Measurements from ENCODE around the gene TNPO3. TPM values are rescaled to one million over a fixed set of nuclear protein-coding genes. Genes with fewer than 3 reads are reported as not detected.
A peak's percentile ranks its signal among the peaks of the same experiment; 100 is the strongest.

TNPO3 gene
- total RNA-seq: 74.5 and 103 TPM in 2 replicates

DNA sequence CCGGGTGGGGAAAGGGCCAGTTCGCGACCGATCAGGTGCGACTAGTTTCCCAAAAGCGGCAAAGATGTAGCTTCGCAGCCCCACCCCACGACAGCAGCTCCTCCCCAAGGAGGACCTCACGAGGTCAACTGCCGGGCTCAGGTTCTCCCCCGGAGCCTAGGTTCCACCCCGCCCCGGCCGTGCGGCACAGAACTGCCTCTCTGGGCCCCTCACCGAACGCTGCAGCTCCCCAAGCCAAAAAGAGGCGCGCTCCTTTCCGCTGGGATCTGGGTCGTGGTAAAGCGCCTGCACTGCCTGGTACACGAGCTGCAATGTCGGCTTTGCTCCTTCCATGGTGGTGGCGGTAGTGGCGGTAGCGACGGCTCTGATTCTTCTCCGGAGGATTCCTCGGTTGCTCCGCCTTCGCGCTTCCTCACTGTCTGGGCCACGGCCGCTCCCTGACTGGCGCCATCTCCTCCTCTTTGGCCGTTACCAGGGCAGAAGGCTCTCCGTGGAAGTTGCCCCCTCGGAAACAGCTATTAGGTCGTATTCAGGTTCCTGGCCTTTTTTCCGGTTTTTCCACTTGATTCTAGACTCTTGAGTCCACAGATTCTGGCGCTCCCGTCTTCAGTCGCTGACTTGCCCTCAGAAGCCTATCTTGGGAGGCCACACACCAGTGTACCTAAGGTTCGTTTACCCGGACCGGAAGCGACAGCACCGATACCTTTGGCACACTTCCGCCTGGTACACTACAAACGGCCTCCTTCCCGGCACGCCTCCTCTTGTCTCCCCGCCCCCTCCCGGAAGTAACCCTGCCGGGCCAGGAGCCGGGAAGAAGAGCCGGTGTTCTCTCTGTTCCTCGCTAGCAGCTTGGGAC is at the start of gene TNPO3:
Gene TNPO3 (minus strand): TSS at position 674 of the 856 bp plus-strand sequence. CDS start 341 bp downstream, at position 333.
- peak; percentile 81 for DNase-seq (ENCODE audit: low read depth)

DNA sequence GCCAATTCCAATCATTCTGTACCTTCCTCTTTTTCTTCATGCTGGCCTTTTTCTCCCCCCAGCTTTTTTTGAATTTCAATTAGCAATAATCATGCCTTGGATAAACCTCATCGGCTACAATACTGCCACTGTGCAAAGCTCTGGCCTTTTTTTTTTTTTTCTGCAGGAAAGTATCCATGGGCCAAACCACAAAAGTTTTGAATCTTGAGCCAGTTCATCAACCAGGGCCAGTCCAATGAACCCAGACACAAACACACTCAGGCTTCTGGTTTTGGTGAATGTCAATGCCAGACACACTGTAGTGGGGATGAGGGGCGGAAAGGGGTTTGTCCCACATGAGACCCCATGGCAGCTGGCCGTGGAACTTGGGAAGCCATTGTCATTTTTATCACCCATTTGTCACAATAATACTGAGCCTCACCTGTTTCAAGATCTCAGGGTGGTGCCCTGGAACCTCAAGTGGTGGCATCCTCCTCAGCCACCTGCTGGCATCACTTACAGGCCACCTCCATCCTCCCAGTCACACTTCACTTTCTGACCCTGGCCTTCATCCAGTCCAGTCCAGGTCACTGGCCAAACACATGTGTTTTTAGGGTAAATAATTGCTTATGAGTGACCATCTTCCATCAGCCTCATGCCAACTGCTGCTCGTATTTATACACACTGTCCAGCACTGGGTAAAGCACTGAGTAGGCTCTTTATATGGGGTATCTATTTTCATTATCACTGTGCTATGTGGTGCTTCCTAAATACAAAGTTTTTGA is 48.8 kb upstream of the TNPO3 start:
- peak; percentile 66 for DNase-seq (ENCODE audit: low read depth)

DNA sequence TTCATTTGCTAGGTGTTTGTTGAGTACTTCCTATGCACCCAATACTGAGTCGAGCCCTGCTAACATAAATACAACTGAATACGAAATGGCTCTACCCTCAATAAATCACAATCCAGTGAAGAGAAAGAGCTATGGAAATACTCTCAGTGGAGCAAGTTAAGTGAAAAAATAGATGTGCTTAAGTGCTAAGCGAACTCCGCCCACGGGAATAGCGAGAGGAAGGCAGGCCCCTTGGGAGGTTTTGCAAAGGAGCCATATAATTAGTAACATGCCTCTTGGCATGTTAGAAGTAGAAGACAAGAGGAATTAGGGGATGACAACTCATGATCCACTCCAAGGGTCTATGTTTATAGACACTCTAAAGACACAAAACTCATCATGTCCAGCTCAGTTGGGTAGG is 46.8 kb upstream of the TNPO3 start:
- DNase-seq (ENCODE audit: low read depth): peak; percentile 29

DNA sequence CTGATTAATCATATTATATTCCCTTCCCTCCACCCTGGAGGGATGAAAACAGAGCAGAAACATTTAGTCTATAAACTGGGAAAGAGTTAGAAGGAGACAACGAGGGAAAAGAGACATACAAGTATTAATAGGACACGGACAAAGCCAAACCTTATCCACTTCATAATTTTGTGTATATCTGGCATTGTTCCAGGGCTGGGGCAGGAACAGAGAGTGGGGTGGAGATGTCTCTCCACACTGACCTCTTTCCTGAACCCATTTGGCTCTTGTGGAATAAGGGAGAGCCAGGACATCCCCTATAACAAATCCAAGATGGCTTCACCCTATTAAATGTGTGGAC is 45.9 kb upstream of the TNPO3 start:
- no peak for DNase-seq (ENCODE audit: low read depth)

DNA sequence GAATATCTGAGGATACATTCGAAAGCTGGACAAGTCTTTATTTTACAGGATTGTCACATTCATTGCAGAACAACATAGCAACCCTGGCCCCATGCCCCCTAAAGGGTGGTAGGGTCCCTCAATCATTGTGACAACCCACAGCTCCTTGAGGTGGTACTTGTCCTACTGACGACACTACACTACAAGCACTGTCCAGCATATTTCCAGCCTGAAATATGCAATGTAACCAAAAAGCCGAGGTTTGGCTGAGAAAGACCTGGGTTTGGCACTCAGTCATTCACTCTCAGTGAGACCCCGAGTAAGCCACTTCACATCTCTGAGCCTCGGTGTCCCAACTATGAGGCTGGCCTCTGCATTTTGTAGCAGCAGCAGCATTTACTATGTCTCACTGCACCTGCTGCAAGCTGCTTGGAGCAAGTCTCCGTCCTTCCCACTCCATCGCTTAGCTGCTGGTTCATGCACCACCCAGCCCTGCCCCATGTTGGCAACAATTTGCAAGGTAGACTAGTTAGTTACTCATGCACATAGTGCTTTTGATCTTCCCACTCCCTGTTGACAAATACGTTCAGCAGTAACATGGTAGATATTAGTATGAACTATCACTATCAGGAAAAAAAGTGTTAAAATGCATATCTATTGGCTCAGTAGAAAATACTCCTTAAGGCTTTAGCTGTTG is 43.6 kb upstream of the TNPO3 start:
- no peak for DNase-seq (ENCODE audit: low read depth)

DNA sequence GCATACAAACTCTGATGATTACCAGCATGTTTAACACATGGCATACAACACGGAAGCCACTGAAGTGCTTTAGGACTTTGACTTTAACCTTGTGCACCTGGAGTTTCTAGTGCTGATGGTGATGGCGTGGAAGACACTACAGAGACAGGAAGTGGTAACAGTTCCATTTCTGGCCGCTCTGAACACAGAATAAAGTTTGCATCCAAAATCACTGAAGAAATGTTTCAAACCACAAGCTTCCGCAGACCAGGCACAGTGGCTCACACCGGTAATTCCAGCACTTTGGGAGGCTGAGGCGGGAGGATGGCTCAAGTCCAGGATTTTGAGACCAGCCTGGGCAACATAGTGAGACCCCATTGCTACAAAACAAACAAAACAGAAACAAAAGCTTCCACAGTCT is 40.3 kb upstream of the TNPO3 start:
- no peak for DNase-seq (ENCODE audit: low read depth)

DNA sequence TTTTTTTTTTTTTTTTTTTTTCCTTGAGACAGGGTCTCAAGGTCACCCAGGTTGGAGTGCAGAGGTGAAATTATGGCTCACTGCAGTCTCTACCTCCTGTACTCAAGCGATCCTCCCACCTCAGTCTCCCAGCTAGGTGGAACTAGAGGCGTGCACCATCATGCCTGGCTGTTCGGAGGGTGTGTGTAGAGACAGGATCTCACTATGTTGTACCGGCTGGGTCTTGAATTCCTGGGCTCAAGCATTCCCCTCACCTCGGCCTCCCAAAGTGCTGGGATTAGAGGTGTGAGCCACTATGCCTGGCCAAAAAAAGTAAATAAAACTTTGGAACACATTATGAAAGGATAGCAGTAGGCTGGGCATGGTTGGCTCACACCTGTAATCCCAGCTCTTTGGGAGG is 39.6 kb upstream of the TNPO3 start:
- DNase-seq (ENCODE audit: low read depth): no peak

DNA sequence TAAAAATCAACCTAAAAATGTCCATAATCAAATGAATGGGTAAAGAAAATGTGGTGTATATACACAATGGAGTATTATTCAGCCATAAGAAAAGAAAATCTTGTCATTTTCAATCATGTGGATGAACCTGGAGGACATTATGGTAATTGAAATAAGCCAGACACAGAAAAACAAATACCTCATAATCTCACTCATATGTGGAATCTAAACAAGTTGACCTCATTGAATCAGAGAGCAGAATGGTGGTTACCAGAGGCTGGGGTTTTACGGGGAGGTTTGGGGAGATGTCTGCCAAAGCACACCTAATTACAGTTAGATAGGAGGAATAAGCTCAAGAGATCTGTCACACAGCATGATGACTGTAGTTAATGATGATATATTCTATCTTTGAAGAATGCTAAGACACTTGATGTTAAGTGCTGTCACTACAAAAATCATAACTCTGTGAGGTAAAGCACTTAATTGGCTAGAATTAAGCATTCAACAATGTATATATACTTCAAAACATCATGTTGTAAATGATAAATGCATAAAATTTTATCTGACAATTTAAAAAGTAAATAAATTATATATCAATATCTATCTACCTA is 39.1 kb upstream of the TNPO3 start:
- no peak for DNase-seq (ENCODE audit: low read depth)

DNA sequence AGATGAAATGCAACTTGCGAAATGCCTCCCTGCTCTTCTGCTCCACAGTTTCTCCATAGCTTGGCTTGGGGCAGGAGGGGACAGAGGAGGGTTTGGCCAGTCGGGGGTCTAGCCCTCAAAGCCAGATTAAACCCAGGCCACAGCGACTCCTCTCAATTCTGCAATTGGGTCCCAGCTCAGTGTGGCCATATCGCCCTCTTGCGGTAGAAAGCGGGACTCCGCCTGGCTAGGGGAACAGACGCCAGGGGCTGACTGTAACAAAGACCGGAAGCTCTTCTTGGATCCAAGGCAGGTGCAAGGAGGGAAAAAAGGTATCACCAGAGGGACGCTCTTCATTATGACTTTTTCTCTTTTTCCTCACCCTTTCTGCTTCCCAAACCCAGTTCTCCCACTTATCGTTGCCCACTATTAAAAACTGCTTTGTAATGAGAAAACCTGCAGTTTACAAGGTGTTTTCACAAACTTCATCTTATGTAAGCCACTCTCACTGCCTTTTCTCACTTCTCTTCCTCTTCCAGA is 36.6 kb upstream of the TNPO3 start:
- peak; percentile 47 for DNase-seq (ENCODE audit: low read depth)

DNA sequence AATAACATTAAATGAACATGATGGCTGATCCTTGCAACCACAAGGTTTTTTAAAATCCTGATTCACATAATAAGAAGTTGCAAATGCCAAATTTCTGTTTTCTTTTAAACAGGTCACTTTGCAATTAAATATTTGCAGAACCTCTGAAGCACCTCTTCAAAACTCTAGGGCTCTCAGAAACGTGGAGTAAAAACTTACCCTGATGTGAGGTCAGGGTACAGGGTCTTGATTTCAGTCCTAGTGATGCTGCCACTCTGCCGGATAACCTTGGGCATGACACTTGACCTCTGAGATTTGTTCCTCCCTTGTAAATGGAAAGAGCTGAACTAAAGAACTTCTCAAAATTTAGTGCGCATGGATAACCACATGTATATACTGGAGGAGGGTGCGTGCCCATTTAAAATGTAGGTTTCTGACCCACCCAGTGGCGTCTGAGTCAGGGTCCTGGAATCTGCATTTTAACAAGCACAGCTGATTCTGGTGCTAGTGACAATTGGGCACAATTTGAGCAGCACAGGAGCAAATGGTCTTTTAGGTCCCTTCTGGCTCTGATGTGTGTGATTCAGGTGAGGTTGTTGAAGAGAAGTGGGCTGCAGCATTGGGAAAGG is 35.5 kb upstream of the TNPO3 start:
- DNase-seq (ENCODE audit: low read depth): no peak

DNA sequence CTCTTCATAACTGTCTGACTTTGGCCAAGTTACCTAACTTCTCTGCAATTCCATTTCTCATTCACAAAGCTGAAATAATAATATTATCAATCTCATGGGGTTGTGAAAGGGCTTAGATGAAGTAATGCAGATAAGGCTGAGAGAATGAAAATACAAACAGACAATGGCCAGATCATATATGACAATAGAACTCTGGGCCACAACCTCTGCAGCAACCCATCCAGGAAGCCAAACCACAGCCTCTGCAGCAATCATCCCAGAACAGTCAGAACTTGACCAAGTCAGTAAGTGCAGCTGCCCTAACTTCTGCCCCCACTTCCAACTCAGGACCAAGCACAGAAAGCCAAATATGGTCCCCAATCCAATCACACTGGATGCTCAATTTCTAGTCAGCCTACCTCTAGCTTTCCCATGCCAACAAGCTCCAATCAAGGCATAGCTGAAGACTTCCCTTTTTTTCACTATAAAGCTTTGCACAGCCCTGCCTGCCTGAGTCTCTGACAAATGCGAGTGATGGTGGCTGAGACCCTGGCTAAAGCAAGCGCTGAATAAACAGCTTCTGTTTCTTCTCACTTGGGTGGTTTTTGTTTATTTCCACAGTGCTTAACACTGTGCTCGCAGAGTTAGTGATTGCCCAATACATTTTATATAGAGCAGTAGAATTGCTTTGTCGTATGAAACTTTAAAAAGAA is 34.8 kb upstream of the TNPO3 start:
- peak; percentile 61 for DNase-seq (ENCODE audit: low read depth)

DNA sequence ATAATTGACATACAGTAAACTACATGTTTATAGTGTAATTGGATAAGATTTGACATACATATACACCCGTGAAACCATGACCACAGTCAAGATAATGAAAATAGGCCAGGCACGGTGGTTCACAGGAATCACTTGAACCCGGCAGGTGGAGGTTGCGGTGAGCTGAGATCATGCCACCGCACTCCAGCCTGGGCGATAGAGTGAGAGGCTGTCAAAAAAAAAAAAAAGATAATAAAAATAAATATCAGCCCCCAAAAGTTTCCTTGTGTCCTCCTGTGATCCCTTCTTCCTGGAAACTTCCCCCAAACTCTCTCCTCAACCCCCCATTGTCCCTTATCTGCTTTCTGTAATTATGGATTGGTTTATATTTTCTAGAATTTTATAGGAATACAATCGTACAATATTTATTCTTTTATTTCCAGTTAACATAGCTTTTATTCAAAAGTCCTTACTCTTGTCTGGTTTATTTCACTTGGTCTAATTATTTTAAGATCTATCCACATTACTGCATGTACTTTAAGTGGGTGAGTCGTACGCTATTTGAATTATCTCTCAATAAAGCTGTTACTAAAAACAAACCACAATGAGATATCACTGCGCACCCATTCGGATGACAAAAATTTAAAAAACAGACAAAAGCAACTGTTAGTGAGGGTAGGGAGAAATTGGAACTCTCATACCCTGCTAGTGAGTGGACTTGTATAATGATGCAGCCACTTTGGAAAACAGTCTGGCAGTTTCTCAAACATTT is 30.1 kb upstream of the TNPO3 start:
- DNase-seq (ENCODE audit: low read depth): no peak

DNA sequence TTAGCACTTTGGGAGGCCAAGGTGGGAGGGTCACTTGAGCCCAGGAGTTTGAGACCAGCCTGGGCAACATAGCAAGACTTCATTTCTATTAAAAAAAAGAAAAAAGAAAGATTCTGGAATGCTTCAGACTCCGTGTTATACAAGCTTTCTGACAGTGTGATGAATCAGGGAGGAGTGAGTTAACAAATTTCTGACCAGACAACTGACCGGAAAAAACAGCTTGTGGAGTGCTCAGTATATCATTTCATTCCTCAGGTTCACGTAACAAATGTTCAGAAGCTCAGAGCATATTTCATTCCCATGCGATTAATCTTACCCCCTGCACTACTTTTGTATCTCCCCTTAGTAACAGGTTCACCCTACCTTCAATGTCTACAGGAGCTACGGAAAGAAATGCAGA is 28.6 kb upstream of the TNPO3 start:
- no peak for DNase-seq (ENCODE audit: low read depth)

DNA sequence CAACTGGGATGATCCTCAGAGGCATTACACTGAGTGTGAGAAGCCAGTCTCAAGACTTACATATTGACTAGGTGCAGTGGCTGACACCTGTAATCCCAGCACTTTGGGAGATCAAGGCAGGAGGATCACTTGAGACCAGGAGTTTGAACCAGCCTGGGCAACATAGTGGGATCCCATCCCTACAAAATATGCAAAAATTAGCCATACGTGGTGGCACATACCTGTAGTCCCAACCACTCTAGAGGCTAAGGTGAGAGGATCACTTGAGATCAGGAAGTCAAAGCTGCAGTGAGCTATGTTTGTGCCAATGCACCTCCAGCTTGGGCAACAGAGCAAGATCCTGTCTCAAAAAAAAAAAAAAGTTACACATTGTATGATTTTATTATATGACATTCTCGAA is 23.5 kb upstream of the TNPO3 start:
- DNase-seq (ENCODE audit: low read depth): no peak

DNA sequence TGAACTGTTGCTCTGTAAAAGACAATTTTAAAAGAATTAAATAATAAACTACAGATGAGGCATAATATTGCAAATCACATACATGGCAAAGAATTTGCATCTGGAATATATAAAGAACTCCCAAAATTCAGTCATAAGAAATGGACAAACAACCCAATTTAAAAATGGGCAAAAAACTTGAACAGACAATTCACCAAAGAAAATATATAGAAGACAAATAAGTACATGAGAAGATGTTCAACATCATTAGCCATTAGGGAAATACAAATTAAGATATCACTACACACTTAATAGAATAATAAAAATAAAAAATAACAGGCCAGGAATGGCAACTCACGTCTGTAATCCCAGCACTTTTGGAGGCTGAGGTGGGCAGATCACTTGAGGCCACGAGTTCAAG is 22.0 kb upstream of the TNPO3 start:
- DNase-seq (ENCODE audit: low read depth): no peak

DNA sequence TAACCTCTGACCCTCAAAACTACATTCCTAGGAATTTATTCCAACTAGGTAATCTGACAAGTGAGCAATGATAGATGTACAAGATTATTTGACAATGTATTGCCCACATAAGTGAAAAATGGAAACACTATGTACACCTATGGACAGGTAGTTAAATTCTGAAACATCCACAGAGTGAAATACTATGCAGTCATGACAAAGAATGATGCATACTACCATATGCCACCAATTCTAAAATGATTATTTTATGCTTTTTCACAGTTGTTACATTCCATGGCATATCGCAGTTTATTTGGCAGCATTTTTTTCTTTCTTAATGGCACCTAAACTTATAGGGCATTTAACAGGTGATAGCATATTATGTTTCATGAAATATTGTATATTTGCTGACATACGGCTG is 20.1 kb upstream of the TNPO3 start:
- DNase-seq (ENCODE audit: low read depth): no peak

DNA sequence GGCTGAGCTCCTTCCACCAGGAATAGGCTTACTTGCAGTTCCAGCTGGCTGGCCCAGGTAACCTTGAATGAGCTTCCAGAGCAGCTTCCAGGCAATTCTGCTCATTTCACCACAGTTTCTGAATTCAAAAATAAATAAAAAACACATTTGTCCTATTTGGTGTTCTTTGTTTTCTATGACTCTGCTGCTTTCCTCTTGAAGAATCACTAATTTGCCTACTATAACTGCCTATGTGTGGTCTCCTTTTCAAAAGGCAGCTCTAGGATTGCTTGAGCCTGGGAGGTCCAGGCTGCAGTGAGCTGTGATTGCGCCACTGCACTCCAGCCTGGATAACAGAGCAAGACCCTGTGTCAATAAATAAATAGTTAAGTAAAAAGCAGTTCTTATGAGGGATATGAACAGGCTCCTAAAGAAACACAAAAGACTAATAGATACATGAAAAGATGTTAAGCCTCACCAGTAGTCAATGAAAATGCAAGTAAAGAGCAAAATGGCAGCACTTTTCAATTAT is 19.5 kb upstream of the TNPO3 start:
- DNase-seq (ENCODE audit: low read depth): no peak

DNA sequence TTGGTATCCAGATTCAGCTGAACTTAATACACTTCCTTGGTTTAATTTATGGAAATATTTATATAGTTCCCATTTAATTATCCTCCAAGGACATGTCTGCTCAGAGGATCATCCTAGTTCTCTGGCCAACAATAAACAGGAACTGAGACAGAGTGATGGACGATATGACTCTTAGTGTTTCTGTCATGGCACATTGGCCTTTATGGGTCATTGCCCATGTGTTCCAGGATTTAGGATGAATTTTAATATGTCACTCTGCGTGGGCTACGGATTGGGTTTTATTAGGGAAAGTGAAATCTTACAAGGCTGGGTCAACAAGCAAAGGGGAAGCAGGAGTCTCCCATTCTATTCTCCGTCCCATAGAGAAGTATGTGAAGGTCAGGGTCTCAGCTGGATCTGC is 18.8 kb upstream of the TNPO3 start:
- no peak for DNase-seq (ENCODE audit: low read depth)

DNA sequence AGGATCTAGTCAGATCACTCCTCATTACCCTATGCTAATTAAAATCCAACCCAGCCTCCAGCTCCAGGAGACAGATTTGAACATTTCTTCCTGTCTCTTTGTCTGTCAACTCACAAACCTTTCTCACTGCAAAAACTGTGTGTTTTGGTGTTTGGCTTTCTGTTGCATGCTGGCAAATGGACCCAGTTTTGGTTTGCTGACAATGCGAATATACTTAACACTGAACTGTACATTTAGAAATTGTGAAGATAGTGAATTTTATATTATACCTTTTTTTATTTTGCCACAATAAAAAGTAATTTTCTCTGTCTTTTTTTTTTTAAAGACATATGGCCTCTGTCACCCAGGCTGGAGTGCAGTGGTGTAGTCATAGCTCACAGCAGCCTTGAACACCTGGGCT is 18.3 kb upstream of the TNPO3 start:
- DNase-seq (ENCODE audit: low read depth): no peak

DNA sequence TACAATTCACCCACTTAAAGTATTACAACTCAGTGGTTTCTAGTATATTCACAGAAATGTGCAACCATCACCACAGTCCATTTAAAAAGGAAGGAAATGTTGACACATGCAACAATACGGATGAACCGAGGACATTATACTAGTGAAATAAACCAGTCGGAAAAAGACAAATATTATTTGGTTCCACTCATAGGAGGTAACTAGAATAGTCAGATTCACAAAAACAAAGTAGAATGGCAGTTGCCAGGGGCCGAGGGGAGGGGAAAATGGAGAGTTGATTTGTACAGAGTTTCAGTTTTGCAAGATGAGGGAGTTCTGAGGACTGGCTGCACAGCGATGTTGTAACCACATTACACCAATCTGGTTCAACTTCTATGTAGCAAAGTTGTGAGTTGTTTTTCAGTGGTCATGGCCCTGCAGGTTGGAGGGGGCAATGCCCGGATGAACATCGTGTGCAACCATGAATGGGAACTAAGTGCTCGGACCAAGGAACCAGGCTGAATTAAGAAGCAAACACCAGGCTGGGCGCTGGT is 17.6 kb upstream of the TNPO3 start:
- no peak for DNase-seq (ENCODE audit: low read depth)
